Uterus (tissue), 4 donors: ENCODE data around the gene TMEM178A. TPM values are rescaled to one million over a fixed set of nuclear protein-coding genes. Genes with fewer than 3 reads are reported as not detected.

Experiments
- DNase-seq, 2 donors: peaks; one replicate each; pipeline ENCODE4 v3.0.0-alpha.2; 2019 to 2020
- H3K27ac ChIP-seq, 2 donors: fragments of 200-600 bp; sonication (generic); 1 replicate in 1 of 2; 2 replicates in 1 of 2; pipeline ENCODE4 v1.5.1; 2016 to 2018
- H3K27me3 ChIP-seq, 2 donors: fragments of 200-600 bp; sonication (generic); one replicate each; pipeline ENCODE4 v1.5.1; 2018 to 2019; ENCODE audit warnings: control low read depth in 1 of 2
- H3K36me3 ChIP-seq, 2 donors: fragments of 200-600 bp; sonication (generic); one replicate each; pipeline ENCODE4 v1.5.1; 2019; ENCODE audit warnings: control low read depth in 1 of 2
- H3K4me1 ChIP-seq, 2 donors: fragments of 200-600 bp; sonication (generic); one replicate each; pipeline ENCODE4 v1.5.1; 2018 to 2019; ENCODE audit warnings: control low read depth in 1 of 2
- H3K4me3 ChIP-seq, 2 donors: fragments of 200-600 bp; sonication (generic); 1 replicate in 1 of 2; 2 replicates in 1 of 2; pipeline ENCODE4 v1.5.1; 2018 to 2019; ENCODE audit warnings: mild to moderate bottlenecking in 1 of 2
- H3K9me3 ChIP-seq, 2 donors: fragments of 200-600 bp; sonication (generic); one replicate each; pipeline ENCODE4 v1.5.1; 2019; ENCODE audit warnings: control low read depth in 1 of 2
- POLR2A ChIP-seq, 2 donors: fragments of 450-650 bp; IDR thresholded peaks; one replicate each; pipeline ENCODE4 v1.6.1; 2016; ENCODE audit warnings: antibody characterized with exemption in 2 of 2, mild to moderate bottlenecking in 1 of 2, moderate library complexity in 1 of 2
- intact Hi-C: fragments of 100-400 bp; cut with DNase I; formaldehyde crosslinking; loops from one replicate; pipeline ENCODE4 v1.15.1; 2023; ENCODE audit warnings: low total_unique reads
- total RNA-seq, 4 donors: library from RNA; depleted of rRNA in 3 of 4; stranded (reverse); fragments of >200 nt in 3 of 4; gene quantifications; one replicate each; pipeline versions ENCODE4 v1.1.0 to v1.2.4, GENCODE V29; 2014 to 2023
- TF ChIP-seq, protein P1 (sequence below), 4 experiments: fragments of 200-600 bp in 2 of 4; fragments of 450-650 bp in 2 of 4; sonication (generic) in 2 of 4; IDR thresholded peaks; one replicate each; pipeline ENCODE4 v1.5.1; 2016 to 2019; ENCODE audit warnings: antibody characterized with exemption in 4 of 4, mild to moderate bottlenecking in 2 of 4, moderate library complexity in 1 of 4
- donor health status: DM: yes; HTN: yes; CAD: no.

The TMEM178A gene
- total RNA-seq, 4 donors from 2014 or later, result 3.1 to 3.9 TPM; not detected in 2

DNA sequence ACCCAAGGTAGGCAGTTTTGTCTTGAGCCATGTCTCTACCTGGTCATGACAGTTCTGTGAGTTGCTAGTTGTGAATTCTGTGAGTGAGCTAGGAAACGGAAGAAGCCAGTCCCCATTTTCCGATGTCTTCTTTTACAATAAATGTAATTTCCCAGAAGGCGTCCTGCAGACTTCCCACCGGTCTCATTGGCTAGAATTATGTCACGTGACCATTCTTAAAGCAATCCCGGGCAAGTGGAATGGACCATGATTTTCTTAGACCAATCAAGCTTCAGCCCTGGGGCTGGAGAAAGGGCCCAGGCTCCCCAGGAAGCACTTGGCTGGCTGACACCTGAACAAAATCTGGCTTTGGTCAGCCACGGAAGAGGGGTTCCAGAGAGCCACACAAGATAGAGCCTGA is 10.6 kb downstream of the TMEM178A start:
- H3K4me3 ChIP-seq, result no peak overlapping the region
- H3K27ac ChIP-seq, result no peak overlapping the region
- H3K9me3 ChIP-seq, result no peaks in the 10 kb centered on the region
- intact Hi-C loops, result no loop called here
- H3K36me3 ChIP-seq, result no peaks in the 10 kb centered on the region
- TF ChIP-seq, protein P1, sequence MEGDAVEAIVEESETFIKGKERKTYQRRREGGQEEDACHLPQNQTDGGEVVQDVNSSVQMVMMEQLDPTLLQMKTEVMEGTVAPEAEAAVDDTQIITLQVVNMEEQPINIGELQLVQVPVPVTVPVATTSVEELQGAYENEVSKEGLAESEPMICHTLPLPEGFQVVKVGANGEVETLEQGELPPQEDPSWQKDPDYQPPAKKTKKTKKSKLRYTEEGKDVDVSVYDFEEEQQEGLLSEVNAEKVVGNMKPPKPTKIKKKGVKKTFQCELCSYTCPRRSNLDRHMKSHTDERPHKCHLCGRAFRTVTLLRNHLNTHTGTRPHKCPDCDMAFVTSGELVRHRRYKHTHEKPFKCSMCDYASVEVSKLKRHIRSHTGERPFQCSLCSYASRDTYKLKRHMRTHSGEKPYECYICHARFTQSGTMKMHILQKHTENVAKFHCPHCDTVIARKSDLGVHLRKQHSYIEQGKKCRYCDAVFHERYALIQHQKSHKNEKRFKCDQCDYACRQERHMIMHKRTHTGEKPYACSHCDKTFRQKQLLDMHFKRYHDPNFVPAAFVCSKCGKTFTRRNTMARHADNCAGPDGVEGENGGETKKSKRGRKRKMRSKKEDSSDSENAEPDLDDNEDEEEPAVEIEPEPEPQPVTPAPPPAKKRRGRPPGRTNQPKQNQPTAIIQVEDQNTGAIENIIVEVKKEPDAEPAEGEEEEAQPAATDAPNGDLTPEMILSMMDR (IDR thresholded peaks at IDR 0.05), result no peak
- no peak for TF ChIP-seq POLR2A (IDR thresholded peaks at IDR 0.05)
- H3K4me1 ChIP-seq, result no peaks in the 10 kb centered on the region
- no peaks in the 10 kb centered on the region for H3K27me3 ChIP-seq
- no peak for DNase-seq

DNA sequence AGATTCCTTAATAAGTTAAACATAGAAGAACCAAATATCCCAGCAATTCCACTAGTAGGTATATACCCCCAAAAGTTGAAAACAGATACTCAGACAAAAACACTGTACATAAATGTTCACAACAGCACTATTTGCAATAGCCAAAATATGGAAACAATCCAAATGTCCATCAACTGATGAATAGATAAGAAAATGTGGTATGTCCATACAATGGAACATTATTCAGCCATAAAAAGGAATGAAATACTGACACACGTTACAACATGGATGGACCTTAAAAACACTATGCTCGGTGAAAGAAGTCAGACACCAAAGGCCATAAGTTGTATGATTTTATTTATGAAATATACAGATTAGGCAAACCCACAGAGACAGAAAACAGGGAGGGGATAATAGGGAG is 12.5 kb downstream of the TMEM178A start:
- intact Hi-C loops, result no loop called here

DNA sequence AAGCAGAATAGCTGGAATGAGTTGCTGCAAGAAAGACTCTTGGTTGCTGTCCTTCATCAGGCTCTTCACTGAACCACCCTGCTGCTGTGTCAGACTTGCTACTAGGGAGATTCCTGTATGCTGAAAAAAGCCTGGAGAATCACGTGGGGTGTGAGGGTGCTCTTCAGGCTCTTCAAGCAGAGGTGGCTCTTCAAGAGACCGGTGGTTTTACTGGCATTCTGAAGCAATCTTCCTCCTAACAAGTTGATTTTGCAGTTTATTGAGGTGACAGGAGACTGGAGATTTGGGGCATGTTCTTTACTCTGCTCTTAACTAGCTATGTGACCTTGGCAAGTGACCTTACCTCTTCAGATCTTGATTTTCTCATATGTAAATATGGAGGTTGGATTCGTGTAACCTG is 14.1 kb downstream of the TMEM178A start:
- intact Hi-C loops, result no loop called here

More for the DNA sequence above, 12.5 kb downstream of the TMEM178A start:
- H3K4me1 ChIP-seq, result no peaks in the 10 kb centered on the region
- no peaks in the 10 kb centered on the region for H3K36me3 ChIP-seq
- no peak for TF ChIP-seq POLR2A (IDR thresholded peaks at IDR 0.05)
- no peaks in the 10 kb centered on the region for H3K27me3 ChIP-seq
- H3K27ac ChIP-seq, result no peak overlapping the region
- no peaks in the 10 kb centered on the region for H3K9me3 ChIP-seq
- no peak overlapping the region for H3K4me3 ChIP-seq
- no peak for DNase-seq

DNA sequence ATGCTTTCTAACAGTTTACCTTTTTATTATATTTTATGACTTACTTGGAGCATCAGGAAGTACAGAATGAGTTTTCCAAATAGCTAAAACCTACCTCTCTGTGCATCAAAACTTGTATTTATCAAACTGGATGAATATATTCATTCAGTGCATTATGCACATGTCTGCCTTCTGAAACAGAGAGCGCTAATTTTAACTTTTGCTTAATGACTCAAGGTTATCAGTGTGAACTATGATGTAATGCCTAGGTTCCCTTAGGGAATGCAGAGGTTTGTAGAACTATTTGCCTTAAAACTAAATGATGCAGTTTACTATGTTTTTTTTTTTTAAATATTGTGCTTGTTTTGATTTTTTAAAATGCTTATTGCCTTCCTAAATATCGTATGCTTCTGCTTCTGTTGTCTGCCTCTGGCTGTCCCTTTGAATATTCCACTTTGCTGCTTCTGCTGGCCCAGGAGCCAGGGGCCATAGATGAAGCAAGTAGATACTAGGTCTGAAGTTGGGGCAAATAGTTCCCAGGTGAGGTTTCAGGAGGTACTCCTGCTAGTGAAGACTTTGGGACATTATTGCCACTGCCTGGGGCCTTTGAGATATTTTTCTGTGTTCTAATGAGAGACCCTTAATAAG is 16.5 kb downstream of the TMEM178A start:
- no peak for DNase-seq
- Histone ChIP-seq H3K4me1 (no peaks in the 10 kb centered on the region), H3K9me3 (no peaks in the 10 kb centered on the region), H3K36me3 (no peaks in the 10 kb centered on the region), H3K27me3 (no peaks in the 10 kb centered on the region), H3K4me3 (no peak overlapping the region), H3K27ac (no peak overlapping the region)
- TF ChIP-seq, protein P1 (IDR thresholded peaks at IDR 0.05), result no peak
- no peak for TF ChIP-seq POLR2A (IDR thresholded peaks at IDR 0.05)
- intact Hi-C loops, result no loop called here

More for the DNA sequence above, 14.1 kb downstream of the TMEM178A start:
- H3K4me3 ChIP-seq, result no peak overlapping the region
- no peak for TF ChIP-seq POLR2A (IDR thresholded peaks at IDR 0.05)
- TF ChIP-seq, protein P1 (IDR thresholded peaks at IDR 0.05), result no peak
- H3K27ac ChIP-seq, result no peak overlapping the region
- no peaks in the 10 kb centered on the region for H3K27me3 ChIP-seq
- H3K36me3 ChIP-seq, result no peaks in the 10 kb centered on the region
- H3K9me3 ChIP-seq, result no peaks in the 10 kb centered on the region
- no peaks in the 10 kb centered on the region for H3K4me1 ChIP-seq
- DNase-seq, result no peak

DNA sequence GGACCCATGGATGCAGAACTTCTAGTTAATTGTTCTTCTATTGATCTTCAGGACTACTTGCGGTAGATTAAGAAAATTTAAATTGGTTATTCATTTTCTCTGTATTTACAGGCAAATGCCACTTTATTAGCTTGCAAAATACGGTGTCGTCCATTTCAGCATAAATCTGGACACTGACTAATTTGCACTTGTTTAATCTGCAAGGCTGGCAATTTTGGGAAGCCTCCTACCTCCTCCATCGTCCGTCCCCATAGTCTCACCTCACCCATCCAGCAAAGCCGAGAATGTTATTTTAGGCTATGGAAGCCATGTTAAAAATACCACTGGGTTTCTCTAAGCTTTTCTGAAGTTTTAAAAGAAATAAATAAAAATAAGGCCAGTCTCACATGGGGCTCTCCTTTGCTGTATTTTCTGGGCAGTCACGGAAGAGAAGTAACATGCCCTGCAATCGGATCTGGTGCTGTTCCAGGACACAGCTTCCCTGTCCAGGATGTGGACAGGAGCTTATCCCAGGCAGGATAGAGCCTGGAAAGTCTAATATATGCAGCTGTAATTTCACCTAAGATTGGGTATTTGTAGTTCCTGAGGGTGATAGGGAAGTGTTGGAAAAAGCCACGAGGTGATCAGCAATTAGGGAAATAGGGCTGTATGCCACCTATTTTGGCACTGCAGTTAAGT is 17.4 kb downstream of the TMEM178A start:
- TF ChIP-seq, protein P1 (IDR thresholded peaks at IDR 0.05), result no peak
- TF ChIP-seq POLR2A (IDR thresholded peaks at IDR 0.05), result no peak

More for the DNA sequence above, 17.4 kb downstream of the TMEM178A start:
- H3K36me3 ChIP-seq, result no peaks in the 10 kb centered on the region
- no peaks in the 10 kb centered on the region for H3K9me3 ChIP-seq
- intact Hi-C loops, result no loop called here
- H3K4me3 ChIP-seq, result no peak overlapping the region
- DNase-seq, result no peak
- no peak overlapping the region for H3K27ac ChIP-seq
- H3K27me3 ChIP-seq, result no peaks in the 10 kb centered on the region
- H3K4me1 ChIP-seq, result no peaks in the 10 kb centered on the region
